Stimulated activated CD8-positive, alpha-beta memory T cell treated with anti-CD3 and anti-CD28 coated beads, Interleukin-2, amount 100 ng/mL, for 1 hour (primary cell): Measurements from ENCODE around the gene USP12.
"Not testable (repeated sequence)": the region's sequence is repeated elsewhere in the genome, so short reads cannot be mapped to it uniquely, and the experiment has no call there.

Source experiments
- DNase-seq, 2 donors: peaks; one replicate each; pipeline ENCODE4 v3.0.0-alpha.2; 2020; ENCODE audit warnings: low read depth in 2 of 2

USP12 gene

GRCh38 chr13:27123445-27123844 lies 48.2 kb downstream of the USP12 start:
- not testable (repeated sequence) for DNase-seq

DNA sequence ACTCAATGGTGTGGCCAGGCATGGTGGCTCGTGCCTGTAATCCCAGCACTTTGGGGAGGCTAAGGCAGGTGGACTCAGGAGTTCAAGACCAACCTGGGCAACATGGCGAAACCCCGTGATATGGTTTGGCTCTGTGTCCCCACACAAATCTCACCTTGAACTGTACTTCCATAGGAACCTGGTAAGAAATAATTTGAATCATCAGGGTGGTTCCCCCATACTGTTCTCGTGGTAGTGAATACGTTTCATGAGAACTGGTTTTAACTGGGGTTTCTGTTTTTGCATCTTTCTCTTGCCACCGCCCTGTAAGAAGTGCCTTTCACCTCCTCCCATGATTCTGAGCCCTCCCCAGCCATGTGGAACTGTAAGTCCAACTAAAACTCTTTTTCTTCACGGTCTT lies 49.6 kb downstream of the USP12 start:
- no peak for DNase-seq

DNA sequence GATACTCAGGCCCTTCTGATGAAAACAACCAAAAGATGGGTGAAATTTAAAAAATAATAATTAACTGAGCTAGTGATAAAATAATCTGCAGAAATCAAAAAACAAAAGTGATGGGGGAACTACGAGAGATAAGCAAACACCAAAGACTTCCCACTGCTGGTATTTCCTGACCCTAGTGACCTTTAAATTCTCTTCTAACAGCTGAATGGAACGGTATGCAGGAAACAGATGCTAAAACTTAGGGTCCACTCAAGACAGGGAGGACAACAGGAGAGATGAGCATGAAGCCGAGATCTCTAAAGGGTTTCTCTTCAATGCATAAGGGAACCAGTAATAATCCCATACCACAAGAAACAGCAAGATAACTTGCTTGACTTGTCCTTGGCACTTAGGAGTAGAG lies 50.8 kb downstream of the USP12 start:
- no peak for DNase-seq

GRCh38 chr13:27120011-27120410 lies 51.6 kb downstream of the USP12 start:
- no peak for DNase-seq

DNA sequence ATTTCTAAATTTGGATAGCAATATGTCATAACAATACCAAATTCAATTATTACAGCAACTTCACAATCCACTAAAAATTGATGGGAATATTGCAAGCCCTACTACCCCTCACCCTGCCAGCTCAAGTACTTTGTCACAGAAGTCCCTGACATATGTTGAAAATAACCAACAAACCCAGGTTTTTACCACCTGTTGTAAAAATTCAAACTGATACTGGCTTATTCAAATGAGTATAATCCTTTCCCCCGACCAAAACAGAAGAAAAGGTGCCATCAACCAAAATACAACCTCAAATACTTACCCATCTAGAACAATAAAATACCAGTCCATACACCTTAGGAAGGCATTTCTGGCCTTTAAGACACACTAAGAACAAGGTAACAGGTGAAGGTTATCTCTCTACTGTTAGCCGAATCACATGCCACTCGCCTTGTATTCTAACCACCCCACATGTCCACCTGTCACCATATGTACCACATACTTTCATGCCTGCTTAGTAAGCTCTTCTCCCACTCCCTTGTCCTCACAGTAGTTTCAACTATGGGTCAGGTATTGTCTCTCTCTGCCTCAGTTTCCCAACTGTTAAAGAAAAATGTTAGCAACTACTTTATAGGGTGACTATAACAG lies 53.1 kb downstream of the USP12 start:
- DNase-seq: no peak

DNA sequence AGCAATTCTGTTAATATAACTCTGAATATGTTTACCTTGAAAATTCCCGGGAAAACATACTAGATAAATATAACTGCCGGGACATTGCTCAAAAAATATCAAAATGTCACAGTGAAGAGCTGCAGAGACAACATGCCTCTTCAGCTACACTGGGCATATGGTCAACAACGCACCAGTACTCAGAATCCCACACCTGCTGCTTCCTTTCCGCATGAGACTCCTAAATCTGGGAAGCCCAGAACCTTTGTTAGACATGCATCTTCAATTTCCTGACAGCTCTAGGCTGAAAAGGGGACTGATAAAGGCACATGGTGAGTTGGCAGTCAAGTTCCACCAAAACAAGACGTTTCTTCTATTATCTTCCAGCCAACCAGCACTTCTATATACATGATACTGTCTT lies 53.7 kb downstream of the USP12 start:
- DNase-seq: no peak

DNA sequence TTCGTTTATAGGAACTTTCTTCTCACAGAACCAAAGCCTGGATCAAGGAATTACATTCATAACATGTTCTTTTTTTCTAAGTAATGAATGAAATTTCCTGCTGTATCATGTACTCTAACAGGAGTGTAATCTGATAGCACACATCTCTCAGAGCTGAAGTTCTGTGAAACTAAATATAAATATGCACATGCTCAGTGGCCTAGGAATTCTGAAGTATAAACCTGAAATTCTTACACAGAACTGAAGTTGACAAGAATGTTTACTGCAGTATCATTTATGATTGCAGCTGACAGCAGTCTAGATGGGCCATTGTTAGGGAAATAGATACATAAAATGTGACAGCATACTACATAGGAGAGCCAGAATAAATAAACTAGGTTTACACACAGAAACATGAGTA lies 54.5 kb downstream of the USP12 start:
- DNase-seq: no peak

DNA sequence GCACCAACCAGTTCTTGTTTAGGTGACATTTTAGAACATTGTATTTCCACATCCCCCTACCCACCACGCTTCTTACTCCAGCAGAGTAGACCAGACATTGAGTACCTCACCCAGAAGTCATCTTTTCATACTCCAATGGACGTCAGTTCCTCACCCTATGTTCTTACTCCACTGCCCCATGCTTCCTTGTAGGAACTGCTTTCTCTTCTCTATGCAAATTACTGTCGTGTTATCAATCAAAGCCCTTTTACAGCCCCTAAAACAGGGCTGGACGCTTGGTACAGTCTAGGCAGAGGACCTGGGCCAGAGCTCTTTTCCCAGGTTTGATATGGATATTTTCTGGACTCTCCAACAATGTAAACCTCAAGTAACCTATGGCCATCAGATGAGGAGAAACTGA lies 58.2 kb downstream of the USP12 start:
- no peak for DNase-seq

DNA sequence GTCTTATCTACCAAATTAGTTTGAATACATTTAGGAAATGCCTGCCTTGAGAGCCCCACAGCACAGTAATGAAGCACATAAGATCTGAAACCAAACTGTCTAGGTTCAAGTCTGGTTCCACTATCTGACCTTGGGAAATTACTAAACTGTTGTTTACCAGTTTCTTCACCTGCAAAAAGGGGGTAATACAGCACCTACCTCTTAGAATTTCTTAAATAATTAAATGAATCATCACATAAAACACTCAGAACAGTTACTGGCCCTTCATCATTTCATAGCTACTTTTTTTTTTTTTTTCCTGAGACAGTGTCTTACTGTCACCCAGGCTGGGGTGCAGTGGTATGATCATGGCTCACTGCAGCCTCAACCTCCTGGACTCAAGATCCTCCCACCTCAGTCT lies 59.6 kb downstream of the USP12 start:
- DNase-seq: no peak

- DNase-seq: no peak
Observed at GRCh38 chr13:27110056-27110746, 61.4 kb downstream of the USP12 start.

- DNase-seq: no peak
Observed at GRCh38 chr13:27106144-27106543, 65.5 kb downstream of the USP12 start.

GRCh38 chr13:27104606-27105005 lies 67.0 kb downstream of the USP12 start:
- DNase-seq: no peak

- no peak for DNase-seq
Observed at GRCh38 chr13:27101847-27102246, 69.8 kb downstream of the USP12 start.

DNA sequence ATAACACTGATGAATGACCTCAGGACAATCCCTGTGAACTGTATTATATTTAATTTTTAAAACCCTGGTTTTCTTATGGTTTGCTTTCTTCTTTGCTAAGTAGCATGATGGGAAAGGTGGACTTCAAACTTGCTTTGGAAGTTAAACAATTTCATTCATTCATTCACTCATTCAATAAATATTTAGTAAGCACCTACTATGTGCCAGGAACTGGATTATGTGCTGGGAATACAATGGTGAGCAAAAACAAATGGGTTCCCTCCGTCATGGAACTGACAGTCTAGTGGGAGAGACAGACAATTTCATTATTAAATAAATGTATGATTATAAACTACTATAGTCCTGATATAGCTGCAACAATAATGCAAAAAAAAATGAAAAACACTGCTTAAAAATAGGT lies 70.3 kb downstream of the USP12 start:
- DNase-seq: no peak

GRCh38 chr13:27097691-27098090 lies 73.9 kb downstream of the USP12 start:
- DNase-seq: no peak

DNA sequence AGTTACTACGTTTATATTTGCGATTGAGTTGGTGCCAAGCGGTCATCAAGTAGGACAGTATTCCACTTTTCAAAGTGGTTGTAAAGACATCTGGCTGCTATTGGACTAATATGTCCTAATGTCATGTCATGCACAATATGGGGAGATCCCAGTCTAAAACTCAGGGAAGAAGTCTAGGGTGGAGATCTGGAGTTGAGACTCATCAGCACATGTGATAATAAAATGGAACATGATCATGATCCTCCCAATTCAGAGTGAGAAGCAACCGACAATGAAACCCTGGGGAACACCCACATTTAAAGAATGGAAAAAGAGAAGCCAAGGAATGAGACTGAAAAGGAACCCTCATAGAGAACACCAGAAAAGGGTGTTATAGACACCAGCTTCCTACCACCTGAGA lies 80.2 kb downstream of the USP12 start:
- no peak for DNase-seq

GRCh38 chr13:27088619-27089018 lies 83.0 kb downstream of the USP12 start:
- DNase-seq: no peak

DNA sequence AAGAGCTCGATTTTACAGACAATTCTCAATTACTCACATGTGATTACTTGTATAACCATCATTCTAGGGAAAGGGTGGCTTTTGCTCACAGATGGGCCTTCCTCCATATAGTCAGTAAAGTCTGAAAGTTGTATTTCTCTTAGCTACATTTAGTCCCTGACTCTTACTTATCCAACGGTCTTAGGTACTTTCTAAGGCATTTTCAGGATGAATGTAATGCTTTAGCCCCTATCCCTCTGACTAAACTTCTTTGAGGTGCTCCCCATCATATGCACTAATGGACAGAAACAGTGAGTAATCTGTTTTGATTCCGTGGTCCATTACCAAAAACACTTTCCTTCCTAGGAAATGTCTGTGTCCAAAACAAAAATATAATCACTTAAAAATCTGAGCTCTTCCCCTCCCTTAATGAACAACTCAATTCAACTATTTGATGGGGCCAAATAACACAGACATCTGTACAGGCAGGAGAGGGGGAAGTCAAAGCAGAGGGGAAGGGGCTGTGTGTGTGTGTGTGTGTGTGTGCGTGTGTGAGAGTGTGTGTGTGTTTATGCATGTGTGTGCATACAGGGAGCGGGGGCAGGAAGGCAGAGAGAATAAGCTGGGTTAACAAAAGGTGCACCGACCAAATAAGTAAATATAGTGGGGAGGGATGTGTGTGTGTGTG lies 84.9 kb downstream of the USP12 start:
- no peak for DNase-seq

GRCh38 chr13:27083183-27083582 lies 88.4 kb downstream of the USP12 start:
- DNase-seq: no peak

DNA sequence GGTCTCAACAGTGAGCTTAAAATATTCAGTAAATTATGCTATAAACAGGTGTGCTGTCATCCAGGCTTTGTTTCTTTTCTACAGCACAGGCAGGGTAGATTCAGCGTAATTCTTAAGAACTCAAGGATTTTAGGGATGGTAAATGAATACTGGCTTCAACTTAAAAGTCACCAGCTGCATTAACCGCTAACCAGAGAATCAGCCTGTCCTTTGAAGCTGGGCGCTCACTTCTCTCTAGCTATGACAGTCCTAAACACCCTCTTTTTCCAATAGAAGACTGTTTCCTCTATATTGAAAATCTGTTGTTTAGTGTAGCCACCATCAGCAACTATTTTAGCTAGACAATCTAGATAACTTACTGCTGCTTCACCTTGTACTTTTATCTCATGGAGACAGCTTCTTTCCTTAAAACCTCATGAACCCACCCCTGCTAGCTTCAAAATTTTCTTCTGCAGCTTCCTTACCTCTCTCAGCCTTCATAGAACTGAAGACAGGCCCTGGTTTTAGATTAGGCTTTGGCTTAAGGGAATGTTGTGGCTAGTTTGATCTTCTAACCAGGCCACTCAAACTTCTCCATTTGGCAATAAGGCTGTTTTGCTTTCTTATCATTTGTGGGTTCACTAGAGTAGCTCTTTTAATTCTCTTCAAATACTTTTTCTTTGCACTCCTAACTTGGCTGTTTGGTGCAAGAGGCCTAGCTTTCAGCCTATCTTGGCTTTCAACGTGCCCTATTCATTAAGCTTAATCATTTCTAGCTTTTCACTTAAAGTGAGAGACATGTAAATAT lies 89.5 kb downstream of the USP12 start:
- DNase-seq: no peak

GRCh38 chr13:27080018-27080948 lies 91.3 kb downstream of the USP12 start:
- no peak for DNase-seq
